Measurements from ENCODE around the gene CBFB. TPM values are rescaled to one million over a fixed set of nuclear protein-coding genes. Genes with fewer than 3 reads are reported as not detected.

CBFB gene
- total RNA-seq, 2 experiments from 2014 or later, result 111 to 114 TPM

DNA sequence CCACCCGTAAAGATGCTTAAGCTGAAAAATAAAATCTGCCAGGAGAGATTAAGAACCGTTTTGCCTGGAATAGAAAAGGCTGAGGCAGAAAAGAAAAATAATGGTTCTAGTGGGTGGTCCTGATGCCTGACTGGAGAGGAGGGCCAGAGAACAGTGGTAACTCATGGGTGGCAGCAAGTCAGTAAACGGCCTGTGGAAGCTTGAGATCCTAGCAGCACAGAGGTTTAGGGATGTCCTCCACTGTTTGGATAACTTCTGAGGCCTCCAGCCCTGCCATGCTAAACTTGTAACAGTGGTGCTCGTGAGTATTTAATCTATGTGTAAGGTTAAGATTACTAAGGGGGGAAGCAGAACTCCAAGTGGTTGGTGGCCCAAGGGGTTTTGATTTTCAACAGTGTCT lies 59.6 kb downstream of the CBFB start:
- peaks cover 22% of the 10 kb centered on the region for H3K36me3 Mint-ChIP-seq (ENCODE audit: low read depth)
- TF ChIP-seq CTCF (IDR thresholded peaks at IDR 0.05), result no peak
- no peaks in the 10 kb centered on the region for H3K9me3 Mint-ChIP-seq
- ChIA-PET POLR2A (no interaction called here), CTCF (interaction anchor here (2.3 kb wide), 1 partner anchor 70 kb away, joined by 8 read pairs; no protein-coding TSS in a partner anchor)
- intact Hi-C loops (cut with micrococcal nuclease), result no loop called here
- H3K4me3 Mint-ChIP-seq, result no peak overlapping the region
- ATAC-seq (no peak), DNase-seq (no peak)
- no peaks in the 10 kb centered on the region for H3K27me3 Mint-ChIP-seq
- peaks cover 10% of the 10 kb centered on the region for H3K4me1 Mint-ChIP-seq (ENCODE audit: low read depth)
- no peak overlapping the region for H3K27ac Mint-ChIP-seq

DNA sequence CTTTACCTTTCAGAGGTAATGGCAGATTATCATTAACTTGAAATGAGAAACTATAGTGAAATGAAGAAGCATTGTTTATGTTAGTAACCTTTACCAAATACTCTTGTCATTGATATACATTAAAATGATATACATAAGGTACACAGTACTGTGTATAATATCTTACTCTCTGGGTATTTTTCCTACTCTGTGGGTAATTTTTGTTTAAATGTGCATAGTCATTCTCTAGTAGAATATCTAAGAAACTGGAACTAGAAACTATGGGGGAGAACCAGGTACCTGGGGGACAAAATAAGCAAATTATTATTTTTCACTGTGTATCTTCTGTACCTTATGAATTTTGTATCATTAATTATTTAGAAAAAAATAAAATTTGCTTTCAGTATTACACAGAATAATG lies 60.2 kb downstream of the CBFB start:
- Mint-ChIP-seq H3K27me3 (no peaks in the 10 kb centered on the region), H3K27ac (no peak overlapping the region), H3K36me3 (ENCODE audit: low read depth) (peaks cover 27% of the 10 kb centered on the region), H3K4me3 (no peak overlapping the region), H3K4me1 (ENCODE audit: low read depth) (peaks cover 10% of the 10 kb centered on the region), H3K9me3 (no peaks in the 10 kb centered on the region)
- ChIA-PET POLR2A (no interaction called here), CTCF (no interaction called here)
- no peak for ATAC-seq
- no peak for TF ChIP-seq CTCF (IDR thresholded peaks at IDR 0.05)
- intact Hi-C loops (cut with micrococcal nuclease), result no loop called here
- DNase-seq, result no peak

DNA sequence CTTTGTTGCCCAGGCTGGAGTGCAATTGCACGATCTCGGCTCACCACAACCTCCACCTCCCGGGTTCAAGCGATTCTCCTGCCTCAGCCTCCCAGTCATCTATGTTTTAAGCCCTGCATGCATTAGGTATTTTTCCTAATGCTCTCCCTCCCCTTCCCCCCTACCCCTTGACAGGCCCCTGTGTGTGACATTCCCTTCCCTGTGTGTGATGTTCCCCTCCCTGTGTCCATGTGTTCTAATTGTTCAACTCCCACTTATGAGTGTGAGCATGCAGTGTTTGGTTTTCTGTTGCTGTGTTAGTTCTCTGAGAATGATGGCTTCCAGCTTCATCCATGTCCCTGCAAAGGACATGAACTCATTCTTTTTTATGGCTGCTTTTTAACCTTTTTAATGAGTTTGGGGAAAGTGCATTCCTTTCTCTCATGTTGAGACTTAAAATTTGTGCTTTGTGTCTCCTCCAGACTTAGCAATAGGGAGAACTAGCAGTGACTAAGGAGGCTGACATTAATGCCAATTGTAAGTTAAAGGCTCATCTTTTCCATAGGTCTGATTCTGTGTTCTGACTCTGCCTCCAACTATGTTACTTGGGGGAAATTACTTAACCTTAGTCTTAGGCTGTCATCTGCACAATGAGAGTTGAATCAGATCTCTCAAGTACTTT lies 63.1 kb downstream of the CBFB start:
- TF ChIP-seq CTCF (IDR thresholded peaks at IDR 0.05), result no peak
- no peaks in the 10 kb centered on the region for H3K27me3 Mint-ChIP-seq
- H3K27ac Mint-ChIP-seq, result peak overlapping the region; percentile 55
- intact Hi-C loops (cut with micrococcal nuclease), result no loop called here
- peaks cover 8% of the 10 kb centered on the region for H3K4me1 Mint-ChIP-seq (ENCODE audit: low read depth)
- DNase-seq, result no peak
- POLR2A ChIA-PET, result no interaction called here
- H3K36me3 Mint-ChIP-seq (ENCODE audit: low read depth), result peaks cover 16% of the 10 kb centered on the region
- H3K4me3 Mint-ChIP-seq, result no peak overlapping the region
- ATAC-seq, result peak; percentile 84
- CTCF ChIA-PET, result interaction anchor here (1.1 to 1.9 kb wide), 2 partner anchors 9 to 63 kb away, joined by 3 to 5 read pairs; no protein-coding TSS in a partner anchor
- no peaks in the 10 kb centered on the region for H3K9me3 Mint-ChIP-seq

- Mint-ChIP-seq H3K27me3 (no peaks in the 10 kb centered on the region), H3K4me1 (ENCODE audit: low read depth) (peaks cover 8% of the 10 kb centered on the region), H3K9me3 (no peaks in the 10 kb centered on the region), H3K27ac (no peak overlapping the region), H3K36me3 (ENCODE audit: low read depth) (peaks cover 13% of the 10 kb centered on the region), H3K4me3 (no peak overlapping the region)
- ChIA-PET CTCF (interaction anchor here (0.9 to 1.4 kb wide), 3 partner anchors 10 to 62 kb away, joined by 3 read pairs; no protein-coding TSS in a partner anchor), POLR2A (interaction anchor here (1.8 kb wide), 1 partner anchor 65 kb away, joined by 3 read pairs; no protein-coding TSS in a partner anchor)
- intact Hi-C loops (cut with micrococcal nuclease), result no loop called here
- TF ChIP-seq CTCF (IDR thresholded peaks at IDR 0.05), result no peak
- DNase-seq (no peak), ATAC-seq (no peak)
These were observed 64.3 kb downstream of the CBFB start for GRCh38 chr16:67093098-67093726.

- peaks cover 12% of the 10 kb centered on the region for H3K36me3 Mint-ChIP-seq (ENCODE audit: low read depth)
- DNase-seq (no peak), ATAC-seq (no peak)
- POLR2A ChIA-PET, result interaction anchor here (1.0 kb wide), 1 partner anchor 11 kb away, joined by 3 read pairs; no protein-coding TSS in a partner anchor
- H3K4me3 Mint-ChIP-seq, result no peak overlapping the region
- intact Hi-C loops (cut with micrococcal nuclease), result no loop called here
- H3K27ac Mint-ChIP-seq, result no peak overlapping the region
- TF ChIP-seq CTCF (IDR thresholded peaks at IDR 0.05), result no peak
- no peaks in the 10 kb centered on the region for H3K27me3 Mint-ChIP-seq
- H3K4me1 Mint-ChIP-seq (ENCODE audit: low read depth), result no peaks in the 10 kb centered on the region
- CTCF ChIA-PET, result interaction anchor here (1.1 to 6.7 kb wide), 3 partner anchors 12 to 80 kb away, joined by 3 to 48 read pairs (median 17); no protein-coding TSS in a partner anchor
- no peaks in the 10 kb centered on the region for H3K9me3 Mint-ChIP-seq
These were observed 69.7 kb downstream of the CBFB start for GRCh38 chr16:67098599-67098998.

Measured in activated CD8-positive, alpha-beta T cell treated with anti-CD3 and anti-CD28 coated beads for 36 hours (primary cell).